CD4-positive, alpha-beta T cell treated with Interleukin-15 for 1 hour (primary cell): Measurements from ENCODE around the gene D2HGDH.

ENCODE experiments used
- DNase-seq: peaks from one replicate; pipeline ENCODE4 v3.0.0-alpha.2; 2020

The D2HGDH gene

DNA sequence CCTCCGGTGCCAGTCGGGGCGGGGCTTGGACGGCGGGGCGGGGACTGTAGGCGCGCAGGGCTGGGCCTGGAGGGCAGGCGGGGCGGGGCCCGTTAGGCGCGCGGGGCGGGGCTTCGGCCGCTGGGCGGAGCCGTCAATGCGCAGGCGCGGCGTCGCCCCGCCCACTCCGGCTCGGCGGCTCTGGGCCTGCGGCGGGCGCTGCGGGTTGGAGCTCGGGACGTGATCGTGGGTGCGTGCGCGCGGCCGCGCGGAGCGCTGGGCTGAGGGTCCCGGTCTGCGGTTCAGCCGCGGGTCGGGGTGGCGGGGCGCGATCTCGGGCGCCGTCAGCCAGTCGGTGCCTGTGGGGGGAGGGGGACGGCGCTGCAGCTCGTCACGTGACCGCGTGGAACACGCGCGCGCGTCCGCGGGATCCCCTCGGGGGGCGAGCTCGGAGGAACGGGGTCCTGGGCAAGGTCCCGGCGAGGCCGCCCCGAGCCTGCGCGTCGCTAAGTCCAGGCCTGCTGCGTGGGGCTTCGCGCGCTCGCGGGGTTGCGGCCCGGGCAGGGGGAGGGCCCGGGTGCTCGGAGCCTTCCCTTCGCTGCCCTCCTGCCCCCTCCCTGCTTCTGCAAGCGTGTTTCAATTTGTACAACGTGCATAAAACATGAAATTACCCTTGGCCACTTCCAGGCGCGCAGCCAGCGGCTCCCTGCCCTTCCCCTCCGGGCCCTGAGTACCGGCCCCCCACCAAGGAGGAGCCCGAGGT lies at the start of gene D2HGDH:
D2HGDH (plus strand) TSS at position 164 of the 742 bp plus-strand sequence. CDS start 595 bp downstream, outside the sequence.
- peak; percentile 89 for DNase-seq

DNA sequence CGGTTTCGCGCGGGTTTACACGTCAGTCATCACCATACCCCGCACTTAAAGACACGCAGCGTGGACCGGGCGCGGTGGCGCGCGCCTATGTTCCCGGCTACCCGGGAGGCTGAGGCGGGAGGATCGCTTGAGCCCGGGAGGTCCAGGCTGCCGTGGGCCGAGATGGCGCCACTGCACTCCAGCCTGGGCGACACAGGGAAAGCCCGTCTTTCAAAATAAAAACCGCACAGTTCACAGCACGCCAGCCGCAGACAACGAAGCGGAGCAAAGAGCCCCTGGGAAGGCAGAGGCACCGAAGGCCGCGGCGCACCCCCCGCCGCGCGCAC lies 48.1 kb upstream of the D2HGDH start:
- DNase-seq = no peak

DNA sequence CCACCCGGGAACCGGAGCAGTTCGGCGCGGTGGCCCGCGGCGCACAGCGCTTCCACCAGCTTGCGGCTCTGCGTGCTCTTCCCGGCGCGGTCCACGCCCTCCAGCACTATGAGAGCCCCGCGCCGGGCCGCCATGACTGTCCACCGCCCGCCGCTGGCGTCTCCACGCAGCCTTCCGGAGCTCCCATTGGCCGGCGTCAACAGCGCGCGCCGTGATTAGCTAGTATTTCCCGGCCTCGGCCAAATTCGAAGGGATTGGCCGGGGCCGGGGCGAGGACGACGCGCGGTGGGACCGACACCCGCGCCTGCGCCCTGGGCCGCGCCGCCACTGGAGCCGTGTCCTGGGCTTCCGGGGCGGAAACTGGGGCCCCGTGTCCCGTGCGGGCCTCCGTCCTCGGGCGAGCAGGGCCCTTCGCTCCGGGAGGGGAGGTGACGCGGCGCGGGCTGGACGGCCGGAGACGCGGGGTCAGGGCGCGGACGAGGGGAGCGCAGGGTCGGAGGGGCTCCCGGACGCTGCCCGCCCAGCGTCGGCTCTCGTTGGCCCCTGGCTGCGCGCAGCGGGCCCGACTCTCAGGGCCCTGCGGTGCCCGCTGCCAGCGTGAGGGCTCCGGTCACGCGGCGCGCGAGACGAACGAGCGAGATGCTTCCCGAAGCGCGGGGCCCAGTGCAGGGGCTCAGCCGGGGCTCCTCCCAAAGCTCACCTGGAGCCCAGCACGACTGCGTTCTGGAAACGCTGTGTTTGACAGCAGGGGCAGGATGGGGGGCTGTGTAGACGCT lies 47.6 kb upstream of the D2HGDH start, which contains the start of gene DTYMK:
DTYMK (minus strand) TSS at position 166 of the 776 bp plus-strand sequence; CDS start at position 134, 32 bp downstream.
- DNase-seq = peak; percentile 95

DNA sequence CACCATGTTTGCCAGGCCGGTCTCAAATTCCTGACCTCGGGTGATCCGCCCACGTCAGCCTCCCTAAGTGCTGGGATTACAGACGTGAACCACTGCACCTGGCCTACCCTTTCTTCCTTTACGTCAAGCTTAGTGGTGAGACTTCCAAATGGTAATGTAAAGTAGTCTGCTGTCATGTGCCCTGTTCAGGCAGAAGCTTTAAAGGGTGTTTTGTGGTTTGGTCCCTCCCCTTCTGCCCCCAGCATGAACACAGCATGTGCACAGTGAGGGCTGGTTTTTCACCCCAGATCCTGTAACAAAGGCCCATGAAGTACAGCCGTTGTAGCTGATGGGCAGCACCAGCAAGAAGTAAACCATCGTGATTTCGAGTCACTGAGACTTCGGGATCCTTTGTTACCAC lies 45.1 kb upstream of the D2HGDH start:
- no peak for DNase-seq

DNA sequence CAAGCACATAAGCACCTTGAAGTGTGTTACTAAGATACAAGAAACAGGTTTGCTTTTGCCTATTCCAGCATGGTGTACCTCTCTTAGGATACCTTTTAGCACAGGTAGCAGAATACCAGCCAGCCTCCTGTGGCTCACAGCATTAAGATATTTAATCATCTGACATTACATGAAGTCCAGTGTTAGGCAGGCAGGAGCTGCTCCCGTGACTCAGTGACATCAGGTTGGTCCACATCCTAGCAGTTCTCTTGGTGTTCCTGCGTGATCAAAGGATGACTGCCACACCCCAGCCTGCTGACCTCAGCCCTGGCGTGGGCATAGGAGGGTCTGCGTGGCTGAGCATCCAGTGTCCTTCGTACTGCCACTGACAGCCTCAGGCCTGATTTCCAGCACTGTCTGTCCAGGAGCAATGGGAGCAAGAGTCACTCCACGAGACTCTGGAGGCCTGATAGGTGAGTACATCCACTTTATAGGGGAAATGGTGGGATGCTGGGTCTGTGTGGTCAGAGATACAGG lies 44.2 kb upstream of the D2HGDH start:
- DNase-seq = no peak

DNA sequence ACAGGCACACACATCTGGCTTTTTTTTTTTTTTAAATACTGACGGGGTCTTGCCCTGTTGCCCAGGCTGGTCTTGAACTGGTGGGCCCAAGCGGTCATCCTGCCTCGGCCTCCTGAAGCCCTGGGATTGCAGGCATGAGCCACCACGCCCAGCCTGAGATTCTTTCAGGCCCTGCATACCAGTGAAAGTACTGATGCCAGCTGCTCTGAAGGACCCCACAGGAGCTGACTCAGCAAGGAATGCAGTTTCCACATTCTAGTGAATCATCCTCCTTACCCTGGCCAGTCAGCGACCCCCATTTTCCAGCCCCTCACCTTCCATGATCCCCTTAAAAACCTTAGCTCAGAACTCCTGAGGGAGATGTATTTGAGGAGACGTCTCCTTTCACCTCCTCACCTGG lies 42.0 kb upstream of the D2HGDH start:
- no peak for DNase-seq

DNA sequence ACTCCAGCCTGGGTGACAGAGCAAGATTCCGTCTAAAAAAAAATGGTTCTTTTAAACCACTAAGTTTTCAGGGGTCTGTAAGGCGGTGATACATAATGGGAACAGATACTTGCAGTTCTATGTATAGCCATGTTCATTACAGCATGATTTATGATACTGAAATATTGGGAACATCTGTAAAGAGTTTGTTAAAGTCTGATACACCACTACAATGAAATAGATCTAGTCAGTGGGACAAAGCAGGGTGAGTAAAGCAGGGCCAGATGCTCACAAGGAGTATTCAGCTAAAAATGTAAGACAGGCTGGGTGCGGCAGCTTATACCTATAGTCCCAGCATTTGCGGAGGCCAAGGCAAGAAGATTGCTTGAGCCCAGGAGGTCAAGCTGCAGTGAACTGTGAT lies 38.8 kb upstream of the D2HGDH start:
- no peak for DNase-seq

DNA sequence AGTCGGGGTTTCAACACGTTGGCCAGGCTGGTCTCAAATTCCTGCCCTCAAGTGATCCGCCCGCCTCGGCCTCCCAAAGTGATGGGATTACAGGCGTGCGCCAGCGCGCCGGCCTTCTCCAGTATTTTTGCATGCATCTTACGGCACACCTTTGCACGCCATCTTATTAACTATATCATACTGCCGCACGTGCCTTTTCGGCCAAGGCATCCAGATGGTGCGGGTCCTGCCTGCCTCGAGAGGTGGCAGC lies 33.4 kb upstream of the D2HGDH start:
- DNase-seq = no peak

DNA sequence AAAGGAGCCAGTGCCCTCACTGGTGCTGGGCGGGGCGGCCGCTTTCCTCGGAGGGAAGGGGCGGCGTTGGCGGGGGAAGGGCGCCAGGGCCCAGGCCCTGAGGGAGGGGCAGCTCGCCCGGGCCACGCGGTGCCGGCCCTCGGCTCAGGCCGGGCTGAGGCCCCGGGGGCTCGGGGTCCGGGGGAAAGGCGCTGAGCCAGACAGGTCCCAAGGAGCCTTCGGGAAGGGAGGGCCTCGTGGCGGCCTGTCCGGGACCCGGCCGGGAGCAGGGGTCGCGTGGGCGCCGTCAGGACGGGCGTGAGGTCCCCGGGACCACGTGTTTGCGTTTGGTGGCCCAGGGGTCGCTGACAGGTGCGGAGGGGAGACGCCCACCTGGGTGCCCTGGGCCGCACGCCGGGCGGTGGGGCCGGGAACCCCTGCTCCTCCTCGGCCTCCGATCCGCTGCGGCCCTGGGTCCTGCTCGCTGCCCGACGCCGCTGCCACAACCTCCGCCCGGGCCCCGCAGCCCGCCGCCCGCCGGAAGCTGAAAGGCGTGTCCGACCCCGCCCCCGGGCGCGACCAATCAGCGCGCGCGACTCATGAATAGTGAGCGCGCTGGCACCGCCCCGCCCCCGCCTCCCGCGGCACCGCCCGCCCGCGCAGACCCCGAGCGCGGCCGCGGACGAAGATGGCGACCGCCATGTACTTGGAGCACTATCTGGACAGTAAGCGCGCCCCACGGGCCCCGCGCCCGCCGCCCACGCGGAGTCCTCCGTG lies 32.9 kb upstream of the D2HGDH start, which contains the start of gene ING5:
ING5 (plus strand) TSS at position 641 of the 756 bp plus-strand sequence; CDS start at position 668, 27 bp downstream.
- DNase-seq = peak; percentile 94

DNA sequence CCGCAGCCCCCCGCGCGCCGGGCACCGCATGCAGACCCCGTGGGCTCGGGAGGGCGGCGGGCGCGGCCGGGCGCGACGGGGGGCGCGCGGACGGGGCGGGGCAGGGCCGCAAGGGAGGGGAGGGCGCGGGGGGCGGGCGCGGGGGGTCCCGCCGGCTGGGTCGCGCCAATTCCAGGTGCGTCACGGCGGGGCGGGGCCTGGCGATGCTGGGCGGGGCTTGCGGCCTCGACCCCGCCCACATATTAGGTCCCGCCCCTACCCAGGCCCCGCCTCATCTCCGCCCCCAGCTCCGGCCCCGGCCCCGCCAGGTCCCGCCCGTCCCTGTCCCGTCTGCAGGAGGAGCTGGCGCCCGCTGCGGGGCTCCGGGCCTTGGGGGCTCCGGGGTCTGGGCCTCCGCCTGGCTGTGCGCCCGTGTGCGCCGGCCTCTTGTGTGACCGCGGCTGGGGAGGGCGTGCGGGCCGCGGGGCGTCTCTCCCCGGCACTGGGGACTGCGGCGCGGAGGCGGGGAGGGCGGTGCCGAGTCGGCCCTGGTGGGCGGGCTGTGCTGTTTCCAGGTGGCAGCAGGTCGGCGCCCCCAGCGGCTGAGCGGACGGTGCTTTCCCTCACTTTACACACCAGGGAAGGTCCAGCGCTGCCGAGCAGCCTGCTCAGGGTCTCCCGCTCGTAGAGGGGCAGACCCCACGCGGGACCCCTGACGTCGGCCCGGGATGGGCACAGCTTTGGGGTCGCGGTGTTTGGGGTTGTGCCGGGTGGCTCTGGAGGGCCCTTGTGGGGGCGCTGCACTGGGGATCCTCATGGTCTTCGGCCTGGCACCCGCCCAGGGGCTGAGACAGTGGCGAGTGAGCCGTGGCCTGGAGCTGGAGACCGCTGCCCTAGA lies 32.0 kb upstream of the D2HGDH start:
- DNase-seq = peak; percentile 90

DNA sequence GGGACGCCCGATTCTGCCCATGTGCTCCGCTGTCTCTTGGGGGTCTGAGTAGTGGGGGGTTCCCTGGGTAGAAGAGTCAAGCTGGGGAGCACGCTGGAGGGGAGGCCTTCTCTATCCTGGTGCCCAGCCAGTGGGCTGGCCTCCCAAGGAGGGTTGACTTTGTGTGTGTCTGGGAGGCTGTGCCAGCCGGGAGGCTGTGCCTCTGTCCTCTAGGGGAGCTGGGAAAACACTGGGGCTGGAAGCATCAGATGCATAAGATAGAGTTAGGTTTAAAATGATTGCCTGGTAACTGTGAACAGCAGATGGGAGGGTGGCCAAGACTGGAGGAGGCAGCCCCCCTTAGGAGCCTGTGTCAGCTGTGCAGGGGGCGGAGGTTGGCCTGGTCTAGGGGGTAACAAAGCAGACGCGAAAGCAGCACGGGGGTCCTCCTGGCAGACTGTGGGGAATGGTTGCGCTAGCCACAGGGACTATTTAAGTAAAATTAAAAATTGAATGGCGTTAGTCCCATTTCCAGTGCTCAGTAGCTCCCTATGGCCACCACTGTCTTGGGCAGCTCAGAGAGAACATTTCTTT lies 31.3 kb upstream of the D2HGDH start:
- no peak for DNase-seq

DNA sequence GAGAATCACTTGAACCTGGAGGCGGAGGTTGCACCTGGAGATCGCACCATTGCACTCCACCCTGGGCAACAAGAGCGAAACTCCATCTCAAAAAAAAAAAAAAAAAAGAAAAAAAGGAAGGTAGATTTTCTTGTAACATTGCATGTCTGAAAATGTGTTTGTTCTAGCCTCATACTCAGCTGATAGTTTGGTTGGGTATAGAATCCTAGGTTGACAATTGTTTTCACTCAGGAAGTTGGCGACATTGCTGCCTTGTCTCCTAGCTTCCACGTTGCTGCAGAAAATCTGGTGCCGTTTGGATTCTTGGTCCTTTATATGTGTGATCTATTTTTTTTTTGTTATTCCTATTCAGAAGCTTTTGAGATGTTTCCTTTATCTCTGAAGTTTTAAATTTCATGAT lies 27.9 kb upstream of the D2HGDH start:
- DNase-seq = no peak

DNA sequence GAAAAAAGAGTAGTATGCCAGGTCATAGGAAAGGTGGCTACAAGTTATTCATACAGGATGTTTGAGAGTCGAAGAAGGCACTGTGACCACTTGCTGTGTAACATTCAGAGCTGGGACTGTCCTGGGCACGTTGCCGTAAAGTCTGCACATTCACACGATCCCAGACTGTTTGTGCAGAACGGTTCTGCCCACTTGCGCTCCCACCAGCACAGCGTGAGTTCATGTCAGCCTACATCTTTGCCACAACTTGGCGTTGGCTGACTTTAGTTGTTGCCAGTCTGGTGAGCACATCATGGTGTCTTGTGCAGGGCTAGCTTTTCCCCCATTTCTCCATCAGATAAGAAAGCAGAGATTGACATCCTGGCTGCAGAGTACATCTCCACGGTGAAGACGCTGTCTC lies 25.6 kb upstream of the D2HGDH start:
- DNase-seq = no peak

DNA sequence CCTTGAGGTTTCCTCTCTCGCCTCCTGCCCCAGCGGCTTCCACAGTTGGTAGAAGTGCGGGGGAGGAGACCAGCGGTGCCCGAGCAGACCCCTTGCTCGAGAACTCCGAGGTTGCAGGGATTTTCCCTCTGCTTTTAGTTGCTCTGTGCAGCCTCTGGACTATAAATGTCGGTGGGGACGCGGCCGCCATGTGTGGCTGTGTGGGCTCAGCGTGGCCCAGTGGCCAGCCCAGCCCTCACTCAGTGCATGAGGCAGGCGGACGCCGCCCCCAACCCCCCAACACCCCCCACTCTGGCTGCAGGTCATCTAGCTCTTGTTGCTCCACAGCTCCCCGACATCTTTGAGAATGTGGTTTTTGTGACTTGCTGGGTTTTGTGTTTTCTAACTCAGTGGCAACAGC lies 15.3 kb upstream of the D2HGDH start:
- DNase-seq = no peak

DNA sequence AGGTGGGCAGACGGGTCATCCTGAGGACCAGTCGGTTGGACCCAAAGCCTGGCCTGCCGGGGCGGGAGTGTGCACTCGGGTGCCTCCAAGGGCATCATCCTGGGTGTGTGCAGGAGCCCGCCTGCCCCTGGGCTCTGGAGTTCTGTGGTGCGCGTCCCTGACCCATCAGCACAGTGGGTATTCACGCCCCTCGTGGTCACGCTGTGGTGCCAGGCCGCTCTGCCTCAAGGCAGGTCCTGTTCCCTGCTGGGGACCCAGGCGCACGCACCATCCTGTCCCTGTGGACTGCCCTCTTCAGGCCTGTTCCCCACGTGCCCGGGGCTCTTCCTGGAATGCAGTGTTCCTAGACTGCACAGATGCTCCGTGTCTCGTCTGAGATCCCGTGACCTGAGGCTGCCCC lies 14.3 kb upstream of the D2HGDH start:
- DNase-seq = no peak

DNA sequence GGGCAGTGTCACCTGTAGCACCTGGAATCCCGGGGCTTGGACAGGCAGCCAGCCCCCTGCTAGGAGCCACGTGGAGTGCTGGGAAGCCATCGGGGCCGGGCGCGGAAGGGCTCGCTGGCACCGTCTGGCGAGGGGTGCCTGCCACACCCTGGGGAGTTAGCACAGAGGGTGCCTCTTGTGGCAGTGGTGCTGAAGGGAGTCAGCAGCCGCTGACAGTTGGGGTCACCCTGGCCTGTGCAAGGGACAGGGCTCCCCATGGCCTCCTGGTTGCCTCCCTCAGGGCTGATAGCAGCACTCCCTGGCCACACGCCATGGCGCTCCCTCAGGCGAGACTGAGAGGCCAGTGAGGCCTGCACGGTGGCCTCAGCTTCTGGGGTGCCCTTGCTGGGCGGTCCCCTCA lies 13.9 kb upstream of the D2HGDH start:
- DNase-seq = no peak

DNA sequence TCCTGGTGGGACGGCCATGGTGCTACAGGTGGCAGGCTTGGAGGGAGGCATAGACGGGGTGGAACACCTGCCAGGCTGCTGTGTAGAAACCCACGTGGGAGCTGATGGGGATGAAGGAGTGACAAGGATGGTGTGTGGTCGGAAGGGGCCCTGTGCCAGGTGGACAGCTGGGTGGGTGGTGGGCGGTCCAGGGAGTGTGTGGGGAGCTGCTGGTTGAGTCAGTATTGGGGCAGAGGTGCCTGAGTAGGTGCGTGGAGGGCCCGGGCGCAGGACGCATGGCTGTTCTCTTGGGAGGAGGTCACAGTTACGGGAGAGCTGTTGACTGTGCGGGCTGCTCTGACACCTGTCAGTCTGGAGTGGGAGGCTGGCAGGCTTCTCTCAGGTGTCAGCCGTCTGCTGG lies 12.6 kb upstream of the D2HGDH start:
- DNase-seq = no peak

DNA sequence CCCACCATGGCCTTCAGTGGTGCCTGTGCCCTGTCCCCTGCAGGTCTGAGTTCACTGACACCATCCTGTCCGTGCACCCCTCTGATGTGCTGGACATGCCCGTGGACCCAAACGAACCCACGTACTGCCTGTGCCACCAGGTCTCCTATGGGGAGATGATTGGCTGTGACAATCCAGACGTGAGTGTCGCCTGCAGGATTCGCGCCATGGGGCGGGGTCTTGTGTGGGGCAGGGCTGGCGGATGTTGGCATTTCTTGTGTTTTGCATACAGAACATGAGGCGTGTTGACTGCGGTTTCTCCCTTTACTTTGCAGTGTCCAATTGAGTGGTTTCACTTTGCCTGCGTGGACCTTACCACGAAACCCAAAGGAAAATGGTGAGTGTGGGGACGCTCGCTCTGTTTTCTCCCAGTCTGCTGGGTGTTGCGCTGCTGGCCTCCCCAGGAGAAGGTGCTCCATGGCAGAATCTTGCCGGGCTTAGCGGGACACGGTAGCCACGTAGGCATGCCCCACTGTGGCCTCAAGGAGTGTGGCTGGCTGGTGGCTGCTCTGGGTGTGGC lies 11.5 kb upstream of the D2HGDH start:
- no peak for DNase-seq

DNA sequence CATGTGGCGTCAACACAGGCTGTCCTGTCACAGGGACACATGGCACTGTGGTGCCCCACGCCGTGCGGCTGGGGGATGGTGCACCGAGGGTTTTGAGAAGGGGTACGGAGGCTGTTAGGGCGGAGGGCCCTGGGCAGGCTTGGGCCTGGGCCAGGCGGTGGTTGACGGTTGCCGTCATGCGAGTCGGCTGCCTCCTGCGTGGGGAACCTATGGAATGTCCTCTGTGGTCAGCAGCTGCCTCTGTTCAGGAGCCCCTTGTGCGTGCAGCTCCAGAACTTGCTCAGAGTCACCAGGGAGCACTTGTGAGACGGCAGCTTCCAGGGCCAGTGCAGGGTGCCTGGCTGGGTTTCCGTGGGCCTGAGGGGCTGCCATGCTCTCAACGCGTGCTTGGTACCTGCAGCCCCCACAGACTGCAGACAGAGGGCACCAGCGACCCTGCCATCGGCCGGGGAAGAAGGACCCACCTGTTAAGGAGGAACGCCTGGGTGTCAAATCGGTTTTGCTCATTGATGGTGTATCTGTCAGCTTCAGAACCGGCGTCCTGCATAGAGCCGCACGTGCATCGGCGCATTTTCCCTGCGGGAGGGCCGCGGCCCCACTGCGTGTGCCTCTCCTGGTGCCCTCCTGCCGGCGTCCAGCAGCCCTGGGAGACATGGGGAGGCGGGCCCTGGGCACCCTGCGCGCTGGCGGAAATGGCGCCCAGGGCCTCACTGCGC lies 10.0 kb upstream of the D2HGDH start:
- DNase-seq = no peak

DNA sequence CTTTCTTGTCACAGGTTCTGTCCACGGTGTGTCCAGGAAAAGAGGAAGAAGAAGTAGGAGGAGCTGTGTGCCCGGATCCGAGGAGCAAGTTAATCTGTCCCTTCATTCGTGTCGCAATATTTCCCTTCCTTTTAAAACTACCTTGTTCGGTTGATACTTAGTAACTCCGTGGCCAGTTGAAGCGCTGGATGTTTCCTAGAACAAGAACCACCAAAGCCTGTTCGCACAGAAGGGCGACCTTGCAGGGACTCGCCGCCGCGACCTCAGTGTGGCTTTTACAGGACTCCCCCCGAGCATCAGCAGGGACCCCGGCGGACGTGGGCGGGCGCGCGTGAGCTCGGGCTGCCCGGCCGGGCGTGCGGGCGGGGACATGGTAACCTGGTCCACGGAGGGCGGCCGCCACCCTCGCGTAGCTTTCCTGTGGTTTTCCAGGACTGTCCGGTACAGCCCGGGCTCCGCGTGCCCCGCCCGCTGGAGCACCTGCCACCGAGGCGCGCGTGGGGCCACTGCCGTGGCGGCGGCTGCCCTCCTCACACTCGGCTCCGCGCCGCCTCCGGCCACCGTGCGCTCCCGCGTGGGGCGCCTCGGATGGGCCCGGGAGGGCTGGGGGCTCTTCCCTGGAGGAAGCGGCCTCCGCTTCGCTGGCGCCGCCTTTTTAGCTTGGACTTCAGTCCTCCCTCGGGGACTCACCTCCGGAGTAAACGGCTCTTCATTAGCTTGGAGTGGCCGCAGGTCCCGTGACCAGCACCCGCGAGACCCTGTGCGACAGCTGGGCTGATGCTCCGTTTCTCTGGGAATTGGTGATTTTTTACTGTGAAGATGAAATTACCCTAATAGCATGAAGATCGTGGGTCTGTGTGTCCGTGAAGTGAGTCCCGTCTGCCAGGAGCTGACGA lies 9.2 kb upstream of the D2HGDH start:
- no peak for DNase-seq
